A673 (cell line): ENCODE data around the gene CERS5. TPM values are rescaled to one million over a fixed set of nuclear protein-coding genes. Genes with fewer than 3 reads are reported as not detected.

Experiments used
- BruUV-seq: library from RNA; stranded (reverse); fragments of 400-500 nt; replicated peaks from 2 replicates; lab custom pipeline; 2021; lab: Mats Ljungman, UMichigan
- CTCF ChIA-PET: fragments of 300-600 bp; sonication (Branson Sonifier 250); formaldehyde crosslinking; loops from one replicate; lab custom pipeline; 2022; ENCODE audit warnings: antibody characterized with exemption; lab: Charles Lee
- POLR2A ChIA-PET: fragments of 300-600 bp; sonication (Branson Sonifier 250); formaldehyde crosslinking; loops from one replicate; lab custom pipeline; 2022; ENCODE audit warnings: antibody characterized with exemption; ENCODE audit not compliant: low non-redundant PET; lab: Charles Lee
- DNase-seq: peaks from one replicate; pipeline ENCODE4 v3.0.0-alpha.2; 2015; ENCODE audit warnings: low spot score
- H3K27ac ChIP-seq: fragments of 200-600 bp; sonication (generic); 2 replicates; pipeline ENCODE4 v1.5.1; 2016; ENCODE audit warnings: mixed run types, low read depth, mild to moderate bottlenecking, mixed read lengths, antibody characterized with exemption, low read length; ENCODE audit not compliant: poor library complexity, severe bottlenecking
- H3K27me3 ChIP-seq: fragments of 200-600 bp; sonication (generic); replicated peaks from 2 replicates; pipeline ENCODE4 v1.6.1; 2017; ENCODE audit warnings: mixed run types, low read depth, mild to moderate bottlenecking, mixed read lengths, antibody characterized with exemption, low read length; ENCODE audit not compliant: insufficient read depth, poor library complexity
- H3K36me3 ChIP-seq: fragments of 200-600 bp; sonication (generic); 2 replicates; pipeline ENCODE4 v1.6.1; 2016; ENCODE audit warnings: mixed run types, mild to moderate bottlenecking, mixed read lengths, antibody characterized with exemption, low read length; ENCODE audit not compliant: insufficient read depth, poor library complexity, severe bottlenecking
- H3K4me1 ChIP-seq: fragments of 200-600 bp; sonication (generic); 2 replicates; pipeline ENCODE4 v1.6.1; 2017; ENCODE audit warnings: mixed run types, mild to moderate bottlenecking, mixed read lengths, antibody characterized with exemption, low read length; ENCODE audit not compliant: insufficient read depth, poor library complexity, severe bottlenecking
- H3K4me3 ChIP-seq: fragments of 200-600 bp; sonication (generic); 2 replicates; pipeline ENCODE4 v1.5.1; 2016; ENCODE audit warnings: low read depth, mixed run types, mild to moderate bottlenecking, mixed read lengths, low read length; ENCODE audit not compliant: poor library complexity, severe bottlenecking
- H3K9me3 ChIP-seq: fragments of 200-600 bp; sonication (generic); 2 replicates; pipeline ENCODE4 v1.6.1; 2016; ENCODE audit warnings: mixed run types, low read depth, mild to moderate bottlenecking, mixed read lengths, antibody characterized with exemption, low read length; ENCODE audit not compliant: poor library complexity, severe bottlenecking
- EZH2 ChIP-seq: fragments of 200-600 bp; sonication (generic); IDR thresholded peaks from 2 replicates; pipeline ENCODE4 v1.6.1; 2017; ENCODE audit warnings: borderline replicate concordance, low read depth, mild to moderate bottlenecking, mixed read lengths, antibody characterized with exemption, low read length; ENCODE audit not compliant: poor library complexity, severe bottlenecking
- intact Hi-C: fragments of 100-400 bp; cut with micrococcal nuclease; formaldehyde crosslinking; loops from one replicate; pipeline ENCODE4 v1.10.0; 2022; ENCODE audit not compliant: unreplicated experiment
- total RNA-seq: library from RNA; stranded (reverse); gene quantifications from 2 replicates; pipeline ENCODE4 v1.2.3, GENCODE V29; 2021
- TF ChIP-seq, protein P1 (sequence below): fragments of 300-800, 200-600 bp; sonication (generic); conservative IDR thresholded peaks from 2 replicates; pipeline ENCODE4 v1.5.1; 2017; ENCODE audit warnings: low read depth, mild to moderate bottlenecking, antibody characterized with exemption, low read length, moderate library complexity, mixed read lengths

Gene CERS5
- total RNA-seq, 1 experiment from 2014 or later, result 57.0 TPM

- H3K27ac ChIP-seq, result no peak overlapping the region
- ChIA-PET POLR2A (no interaction called here), CTCF (no interaction called here)
These were observed 25.7 kb upstream of the CERS5 start for GRCh38 chr12:50192908-50193307.

DNA sequence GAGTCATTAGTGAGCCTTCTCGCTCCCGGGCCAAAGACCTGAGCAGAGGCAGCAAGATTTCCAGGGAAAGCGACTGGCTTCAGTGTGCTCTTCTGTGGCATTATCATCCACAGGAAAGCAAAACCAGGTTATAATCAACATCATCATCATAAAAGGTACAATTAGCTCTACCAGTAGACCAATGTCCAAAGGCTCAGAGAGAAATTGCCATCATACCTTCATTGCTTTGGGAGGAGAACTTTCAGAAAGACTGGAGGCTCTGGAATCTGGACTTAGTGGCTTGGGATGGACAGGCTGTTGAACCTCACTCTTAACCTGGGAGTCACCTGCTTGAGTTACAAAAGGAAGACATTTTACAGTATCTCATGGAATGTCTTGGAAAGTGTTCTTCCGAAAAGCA is 25.1 kb upstream of the CERS5 start:
- no peaks in the 10 kb centered on the region for H3K27me3 ChIP-seq
- no TSS peak for BruUV-seq
- intact Hi-C loops, result no loop called here
- H3K4me1 ChIP-seq, result peaks cover 40% of the 10 kb centered on the region
- POLR2A ChIA-PET, result no interaction called here
- TF ChIP-seq, protein P1, sequence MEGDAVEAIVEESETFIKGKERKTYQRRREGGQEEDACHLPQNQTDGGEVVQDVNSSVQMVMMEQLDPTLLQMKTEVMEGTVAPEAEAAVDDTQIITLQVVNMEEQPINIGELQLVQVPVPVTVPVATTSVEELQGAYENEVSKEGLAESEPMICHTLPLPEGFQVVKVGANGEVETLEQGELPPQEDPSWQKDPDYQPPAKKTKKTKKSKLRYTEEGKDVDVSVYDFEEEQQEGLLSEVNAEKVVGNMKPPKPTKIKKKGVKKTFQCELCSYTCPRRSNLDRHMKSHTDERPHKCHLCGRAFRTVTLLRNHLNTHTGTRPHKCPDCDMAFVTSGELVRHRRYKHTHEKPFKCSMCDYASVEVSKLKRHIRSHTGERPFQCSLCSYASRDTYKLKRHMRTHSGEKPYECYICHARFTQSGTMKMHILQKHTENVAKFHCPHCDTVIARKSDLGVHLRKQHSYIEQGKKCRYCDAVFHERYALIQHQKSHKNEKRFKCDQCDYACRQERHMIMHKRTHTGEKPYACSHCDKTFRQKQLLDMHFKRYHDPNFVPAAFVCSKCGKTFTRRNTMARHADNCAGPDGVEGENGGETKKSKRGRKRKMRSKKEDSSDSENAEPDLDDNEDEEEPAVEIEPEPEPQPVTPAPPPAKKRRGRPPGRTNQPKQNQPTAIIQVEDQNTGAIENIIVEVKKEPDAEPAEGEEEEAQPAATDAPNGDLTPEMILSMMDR, result no peak
- no peak for TF ChIP-seq EZH2
- DNase-seq, result no peak
- H3K36me3 ChIP-seq, result peaks cover 29% of the 10 kb centered on the region
- no peaks in the 10 kb centered on the region for H3K9me3 ChIP-seq
- H3K27ac ChIP-seq, result no peak overlapping the region
- H3K4me3 ChIP-seq, result no peak overlapping the region
- CTCF ChIA-PET, result no interaction called here

More at GRCh38 chr12:50192908-50193307, 25.7 kb upstream of the CERS5 start:
- Histone ChIP-seq H3K27me3 (no peaks in the 10 kb centered on the region), H3K9me3 (no peaks in the 10 kb centered on the region), H3K4me1 (peaks cover 33% of the 10 kb centered on the region), H3K4me3 (no peak overlapping the region), H3K36me3 (peaks cover 35% of the 10 kb centered on the region)
- no TSS peak for BruUV-seq
- DNase-seq, result no peak
- TF ChIP-seq EZH2, result no peak
- TF ChIP-seq, protein P1, result no peak
- intact Hi-C loops, result no loop called here

DNA sequence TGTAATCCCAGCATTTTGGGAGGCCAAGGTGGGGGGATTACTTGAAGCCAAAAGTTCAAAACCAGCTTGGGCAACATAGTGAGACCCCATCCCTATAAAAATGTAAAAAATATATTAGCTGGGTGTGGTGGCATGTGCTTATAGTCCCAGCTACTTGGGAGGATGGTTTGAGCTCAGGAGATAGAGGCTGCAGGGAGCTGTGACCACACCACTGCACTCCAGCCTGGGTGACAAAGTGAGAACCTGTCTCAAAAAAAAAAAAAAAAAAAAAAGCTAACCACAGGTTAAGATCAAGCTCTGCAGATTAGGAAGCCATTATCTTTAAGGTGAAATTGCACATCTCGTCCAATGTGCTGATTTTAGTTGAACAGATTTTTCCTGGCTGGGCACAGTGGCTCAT is 23.7 kb upstream of the CERS5 start:
- ChIA-PET POLR2A (no interaction called here), CTCF (interaction anchor here (0.6 kb wide), 1 partner anchor 80 kb away, joined by 7 read pairs; no protein-coding TSS in a partner anchor)
- intact Hi-C loops, result no loop called here
- no TSS peak for BruUV-seq
- Histone ChIP-seq H3K4me1 (peaks cover 43% of the 10 kb centered on the region), H3K27ac (no peak overlapping the region), H3K9me3 (no peaks in the 10 kb centered on the region), H3K4me3 (no peak overlapping the region), H3K36me3 (peaks cover 29% of the 10 kb centered on the region), H3K27me3 (no peaks in the 10 kb centered on the region)
- no peak for TF ChIP-seq EZH2
- TF ChIP-seq, protein P1, result no peak
- DNase-seq, result no peak
